T-helper 1 cell (primary cell): ENCODE results near the gene RANBP17.
A peak's percentile ranks its signal among the peaks of the same experiment; 100 is the strongest.
"Not testable (repeated sequence)": the region's sequence is repeated elsewhere in the genome, so short reads cannot be mapped to it uniquely, and the experiment has no call there.

Experiments
- DNase-seq, 5 donors: peaks; one replicate each; pipeline ENCODE4 v3.0.0-alpha.2; 2012 to 2020

The RANBP17 gene

DNA sequence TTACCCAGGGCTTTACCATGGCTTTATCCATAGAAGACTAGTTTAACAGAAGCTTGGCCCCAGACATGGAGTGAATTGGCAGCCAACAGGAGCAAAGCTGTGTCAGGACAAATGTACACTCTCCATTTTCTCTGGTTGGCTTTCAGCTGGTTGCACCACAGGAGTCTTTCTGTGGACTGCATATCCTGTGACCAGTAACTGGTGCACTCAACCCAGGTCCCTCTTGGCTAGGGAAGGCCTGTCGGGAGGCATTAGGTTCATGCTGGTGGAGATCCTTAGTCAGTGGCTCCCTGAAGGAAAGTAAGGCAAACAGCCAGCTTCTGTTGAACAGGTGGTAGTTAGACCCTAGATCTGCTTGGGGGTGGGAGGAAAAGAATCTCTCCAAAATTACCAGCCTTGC lies 300.3 kb downstream of the RANBP17 start:
- DNase-seq: no peak

- DNase-seq: no peak
Measured at GRCh38 chr5:171162596-171162995, 300.8 kb downstream of the RANBP17 start.

- no peak for DNase-seq
Measured at GRCh38 chr5:171166766-171167165, 304.9 kb downstream of the RANBP17 start.

- DNase-seq: no peak
Measured at GRCh38 chr5:171168171-171168570, 306.4 kb downstream of the RANBP17 start.

GRCh38 chr5:171174960-171175359 lies 313.1 kb downstream of the RANBP17 start:
- DNase-seq: not testable (repeated sequence)

DNA sequence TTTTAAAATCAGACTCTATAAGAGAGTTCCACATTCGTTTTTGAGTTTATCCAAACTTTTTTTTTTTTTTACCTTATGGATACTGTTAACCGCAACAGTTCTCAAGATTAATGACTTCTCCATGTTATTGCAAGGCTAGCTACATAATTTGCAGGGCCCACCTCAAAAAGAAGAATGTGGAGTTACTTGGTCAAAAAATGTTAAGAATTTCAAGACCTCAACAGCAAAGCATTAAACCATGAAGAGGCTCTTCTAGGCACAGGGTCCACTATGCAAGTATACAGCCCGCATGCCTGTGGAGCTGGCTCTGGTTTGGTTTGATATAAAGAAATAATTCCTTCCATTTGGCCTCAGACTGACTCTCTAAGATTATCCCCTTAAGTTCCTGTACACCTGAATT lies 313.9 kb downstream of the RANBP17 start:
- DNase-seq: no peak

DNA sequence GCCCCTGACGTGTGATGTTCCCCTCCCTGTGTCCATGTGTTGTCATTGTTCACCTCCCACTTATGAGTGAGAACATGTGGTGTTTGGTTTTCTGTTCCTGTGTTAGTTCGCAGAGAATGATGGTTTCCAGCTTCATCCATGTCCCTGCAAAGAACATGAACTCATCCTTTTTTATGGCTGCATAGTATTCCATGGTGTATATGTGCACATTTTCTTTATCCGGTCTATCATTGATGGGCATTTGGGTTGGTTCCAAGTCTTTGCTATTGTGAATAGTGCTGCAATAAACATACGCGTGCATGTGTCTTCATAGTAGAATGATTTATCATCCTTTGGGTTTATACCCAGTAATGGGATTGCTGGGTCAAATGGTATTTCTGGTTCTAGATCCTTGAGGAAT lies 316.4 kb downstream of the RANBP17 start:
- DNase-seq: not testable (repeated sequence)

DNA sequence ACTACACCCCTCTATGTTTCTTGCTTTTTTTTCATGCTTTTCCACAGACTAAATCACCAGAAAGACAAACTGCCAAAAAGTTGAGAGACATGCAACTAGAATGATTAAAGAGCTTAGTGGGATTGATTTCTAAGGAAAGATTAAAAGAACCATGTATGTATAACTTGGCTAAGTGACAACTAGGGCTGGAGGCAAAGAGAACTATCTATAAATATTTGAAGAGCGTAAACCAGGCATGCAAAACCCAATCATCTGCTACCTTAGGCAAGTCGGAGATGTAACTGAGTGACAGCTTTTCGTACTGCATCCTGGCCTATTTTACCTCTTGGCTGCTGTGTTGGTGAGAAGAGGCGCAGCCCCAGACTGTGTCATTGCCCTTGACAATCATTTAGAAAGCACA lies 326.2 kb downstream of the RANBP17 start:
- no peak for DNase-seq

GRCh38 chr5:171189442-171189841 lies 327.6 kb downstream of the RANBP17 start:
- DNase-seq: no peak

DNA sequence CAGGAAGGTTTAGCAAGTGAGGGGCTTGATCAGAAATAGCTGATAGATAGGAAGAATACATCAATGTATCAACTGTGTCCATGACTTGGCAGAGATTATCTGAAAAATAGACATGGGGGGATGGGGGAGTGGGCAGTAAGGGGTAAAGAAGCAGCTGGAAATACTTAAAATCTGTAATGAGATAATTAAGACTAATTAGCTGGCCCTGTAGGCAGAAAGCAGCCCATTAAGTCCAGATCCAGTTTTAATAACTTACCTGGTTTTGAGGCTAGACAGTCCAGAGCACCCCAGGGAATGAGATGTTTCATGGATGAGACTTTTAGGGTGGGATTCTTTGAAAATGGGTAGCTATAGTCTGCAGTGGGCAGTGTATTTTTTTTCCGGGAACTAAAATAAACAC lies 330.3 kb downstream of the RANBP17 start:
- no peak for DNase-seq

GRCh38 chr5:171201310-171201709 lies 339.5 kb downstream of the RANBP17 start:
- no peak for DNase-seq

DNA sequence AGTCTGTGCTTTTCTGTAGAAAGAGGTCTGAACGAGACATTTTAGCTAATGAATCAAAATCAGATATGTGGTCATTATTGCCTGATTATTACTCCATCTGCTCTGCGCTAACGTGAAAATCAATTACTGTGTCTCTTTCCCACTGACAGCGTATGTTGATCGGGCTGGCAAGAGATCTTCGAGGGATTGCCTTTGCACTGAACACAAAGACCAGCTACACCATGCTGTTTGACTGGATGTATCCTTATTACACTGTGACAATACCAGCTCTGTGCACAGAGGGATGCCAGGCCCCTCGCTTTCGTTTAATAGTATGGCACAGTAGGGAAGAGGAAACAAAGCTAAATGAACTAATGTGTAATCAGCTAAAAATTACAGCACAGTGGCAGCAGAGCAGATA lies 343.6 kb downstream of the RANBP17 start:
- no peak for DNase-seq

DNA sequence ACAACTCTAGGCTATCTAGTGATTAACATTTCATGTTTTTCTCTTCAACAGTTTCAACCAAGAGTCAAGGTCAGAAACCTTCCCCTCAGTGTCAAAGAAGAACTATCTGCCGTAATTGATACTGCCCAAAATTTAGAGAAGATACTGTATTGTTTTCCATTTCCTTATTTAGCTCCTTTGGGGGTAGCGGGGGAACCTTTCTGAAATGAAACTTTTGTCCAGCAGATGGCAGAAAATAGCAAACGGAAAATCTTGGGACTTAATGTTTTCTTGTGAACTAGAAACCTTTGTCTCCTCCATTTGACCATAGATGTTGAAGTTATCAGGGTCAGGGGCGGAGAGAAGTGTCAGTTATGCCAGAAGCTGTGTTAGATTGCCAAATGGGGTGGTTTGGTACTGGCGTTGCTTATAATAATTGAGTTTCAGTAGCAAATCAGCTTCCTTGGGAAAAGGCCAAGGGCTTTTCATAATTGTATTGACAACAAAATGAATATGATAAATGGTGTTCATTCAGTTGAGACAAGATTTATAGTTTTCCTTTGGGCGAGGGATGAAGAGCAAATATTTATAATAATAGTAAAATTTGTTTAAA lies 345.5 kb downstream of the RANBP17 start:
- DNase-seq: peak in 1 of 5 donors; percentile 5

GRCh38 chr5:171221916-171222315 lies 360.1 kb downstream of the RANBP17 start:
- DNase-seq: no peak

- DNase-seq: no peak
Measured at GRCh38 chr5:171223927-171224326, 362.1 kb downstream of the RANBP17 start.

GRCh38 chr5:171226096-171226754 lies 364.4 kb downstream of the RANBP17 start:
- no peak for DNase-seq

- no peak for DNase-seq
Measured at GRCh38 chr5:171226864-171227263, 365.0 kb downstream of the RANBP17 start.

DNA sequence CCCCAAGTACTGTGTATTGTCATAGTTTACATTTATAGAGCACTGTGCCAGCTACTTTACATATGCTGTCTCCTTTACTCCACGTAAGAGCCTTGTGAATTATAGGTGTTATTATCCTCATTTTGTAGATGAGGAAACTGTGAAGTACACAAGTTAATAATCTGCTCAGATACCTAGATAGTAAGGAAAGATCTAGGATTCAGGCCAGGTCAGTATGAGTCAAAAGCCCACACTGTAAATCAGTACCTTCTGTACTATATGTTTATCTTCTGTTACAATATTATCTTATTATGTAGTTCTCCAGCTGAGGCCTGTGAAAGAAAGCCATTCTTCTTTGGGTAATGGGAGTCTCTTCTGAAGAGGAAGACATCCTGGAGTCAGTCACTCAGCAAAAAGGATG lies 374.8 kb downstream of the RANBP17 start:
- no peak for DNase-seq

- DNase-seq: no peak
Measured at GRCh38 chr5:171242521-171242920, 380.7 kb downstream of the RANBP17 start.

DNA sequence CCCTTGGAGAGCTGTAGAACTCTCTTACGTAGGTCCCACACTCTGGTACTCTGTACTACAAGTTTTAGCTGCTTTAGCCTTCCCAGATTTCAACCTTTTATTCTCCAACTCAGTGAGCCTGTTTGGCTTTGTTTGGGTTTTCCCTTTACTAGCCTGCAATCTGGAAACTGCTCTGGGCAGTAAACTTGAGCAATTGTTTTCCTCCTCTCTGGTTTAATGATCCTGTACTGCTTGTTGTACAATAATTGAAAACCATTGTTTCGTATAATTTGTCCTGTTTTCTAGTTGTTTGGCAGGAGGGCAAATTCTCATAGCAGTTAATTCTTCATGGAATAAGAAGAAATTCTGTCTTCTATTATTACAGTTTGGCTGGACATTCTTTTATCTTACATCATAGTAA lies 384.4 kb downstream of the RANBP17 start:
- no peak for DNase-seq

- DNase-seq: no peak
Measured at GRCh38 chr5:171249460-171249859, 387.6 kb downstream of the RANBP17 start.

DNA sequence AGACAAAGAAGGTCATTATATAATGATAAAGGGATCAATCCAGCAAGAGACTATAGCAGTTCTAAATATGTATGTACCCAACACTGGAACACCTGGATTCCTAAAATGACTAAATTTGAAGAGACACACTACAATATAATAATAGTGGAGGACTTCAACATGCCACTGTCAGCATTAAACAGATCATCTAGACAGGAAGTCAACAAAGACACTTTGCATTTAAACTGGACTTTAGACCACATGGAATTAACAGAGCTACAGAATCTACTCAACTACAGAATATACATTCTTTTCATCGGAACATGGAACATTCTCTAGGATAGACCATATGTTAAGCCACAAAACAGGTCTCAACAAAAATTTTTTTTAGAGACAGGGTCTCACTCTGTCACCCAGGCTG lies 388.9 kb downstream of the RANBP17 start:
- no peak for DNase-seq

DNA sequence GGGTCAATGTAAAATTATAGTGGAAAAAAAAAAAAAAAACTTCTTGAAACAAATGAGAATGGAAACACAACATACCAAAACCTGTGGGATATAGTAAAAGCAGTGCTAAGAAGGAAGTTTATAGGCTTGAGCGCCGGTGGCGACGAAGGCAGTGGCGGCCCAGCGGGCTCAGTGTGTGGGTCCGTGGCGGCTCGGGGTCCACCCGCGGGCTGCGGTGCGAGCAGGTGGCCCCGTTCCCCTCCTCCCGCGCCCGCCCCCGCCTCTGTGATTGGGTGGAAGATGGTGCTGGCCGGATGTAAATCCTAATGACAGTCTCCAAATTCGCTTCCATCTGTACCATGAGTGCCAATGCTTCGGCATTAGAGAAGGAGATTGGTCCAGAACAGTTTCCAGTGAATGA lies 389.7 kb downstream of the RANBP17 start:
- DNase-seq: no peak

- no peak for DNase-seq
Measured at GRCh38 chr5:171252674-171253073, 390.9 kb downstream of the RANBP17 start.
